Transverse colon (tissue), 3 donors: ENCODE data around the gene RTN4RL1.

Experiments used
- CTCF ChIP-seq, 5 experiments: fragments of 200-600 bp in 3 of 5; fragments of 450-650 bp in 2 of 5; sonication (generic) in 3 of 5; IDR thresholded peaks; 1 replicate in 2 of 5; 2 replicates in 3 of 5; pipeline ENCODE4 v1.5.1; 2016 to 2017; ENCODE audit warnings: antibody characterized with exemption in 5 of 5, inconsistent platforms in 3 of 5, mild to moderate bottlenecking in 2 of 5, moderate library complexity in 1 of 5
- EP300 ChIP-seq: sonication (generic); formaldehyde crosslinking; IDR thresholded peaks from one replicate; pipeline ENCODE4 v1.6.1; 2017; ENCODE audit warnings: antibody characterized with exemption, low read depth
- POLR2A ChIP-seq: fragments of 450-650 bp; IDR thresholded peaks from one replicate; pipeline ENCODE4 v1.6.1; 2016; ENCODE audit warnings: antibody characterized with exemption, mild to moderate bottlenecking, moderate library complexity

GRCh38 chr17:2043785-2044184 lies 18.7 kb upstream of the RTN4RL1 start:
- no peak for TF ChIP-seq POLR2A
- no peak for TF ChIP-seq CTCF (IDR thresholded peaks at IDR 0.05)
- no peak for TF ChIP-seq EP300
